ENCODE data around the gene NACAD.

NACAD gene

GRCh38 chr7:45087301-45088145 lies 1.2 kb downstream of the NACAD start:
- no peak for DNase-seq

GRCh38 chr7:45086331-45087065 lies 2.3 kb downstream of the NACAD start:
- DNase-seq, result no peak

- DNase-seq, result no peak
Measured at GRCh38 chr7:45085619-45086200, 3.1 kb downstream of the NACAD start.

GRCh38 chr7:45084901-45085618 lies 3.7 kb downstream of the NACAD start:
- no peak for DNase-seq

- no peak for DNase-seq
Measured at GRCh38 chr7:45084336-45084735, 4.4 kb downstream of the NACAD start.

GRCh38 chr7:45082831-45083331 lies 5.9 kb downstream of the NACAD start:
- no peak for DNase-seq

- DNase-seq, result no peak
Measured at GRCh38 chr7:45082031-45082830, 6.5 kb downstream of the NACAD start.

- no peak for DNase-seq
Measured at GRCh38 chr7:45081670-45081974, 7.1 kb downstream of the NACAD start.

GRCh38 chr7:45080958-45081669 lies 7.7 kb downstream of the NACAD start:
- no peak for DNase-seq

GRCh38 chr7:45080265-45080957 lies 8.4 kb downstream of the NACAD start:
- DNase-seq, result no peak

GRCh38 chr7:45078125-45078681 lies 10.6 kb downstream of the NACAD start:
- no peak for DNase-seq

- DNase-seq, result no peak
Measured at GRCh38 chr7:45077579-45077978, 11.2 kb downstream of the NACAD start.

GRCh38 chr7:45076946-45077345 lies 11.8 kb downstream of the NACAD start:
- DNase-seq, result no peak

GRCh38 chr7:45075871-45076796 lies 12.6 kb downstream of the NACAD start:
- DNase-seq, result no peak

- no peak for DNase-seq
Measured at GRCh38 chr7:45075355-45075644, 13.5 kb downstream of the NACAD start.

GRCh38 chr7:45074528-45075354 lies 14.0 kb downstream of the NACAD start:
- DNase-seq, result no peak

- DNase-seq, result no peak
Measured at GRCh38 chr7:45073786-45074527, 14.8 kb downstream of the NACAD start.

Data from NCI-H1048 (cell line).